B cell (primary cell): ENCODE results near the gene ZNF280D. TPM values are rescaled to one million over a fixed set of nuclear protein-coding genes. Genes with fewer than 3 reads are reported as not detected.

Experiments used
- ATAC-seq: fragments of 200-7000 bp; cut with Tn5 transposase; one replicate; pipeline ENCODE4 v1.10.0; 2021; ENCODE audit warnings: low read depth, mild to moderate bottlenecking, moderate number of reproducible peaks, moderate library complexity
- CTCF ChIA-PET: fragments of 350-600 bp; sonication (Branson Sonifier 250); formaldehyde crosslinking; loops from one replicate; lab custom pipeline; 2021; ENCODE audit warnings: antibody characterized with exemption, inconsistent platforms; lab: Charles Lee
- POLR2A ChIA-PET: fragments of 350-600 bp; sonication (Branson Sonifier 250); formaldehyde crosslinking; loops from one replicate; lab custom pipeline; 2021; ENCODE audit warnings: antibody characterized with exemption; lab: Charles Lee
- DNase-seq: peaks from one replicate; pipeline ENCODE4 v3.0.0; 2013
- H2AFZ ChIP-seq: 2 replicates; pipeline ENCODE4 v1.6.1; 2012; ENCODE audit warnings: mild to moderate bottlenecking, low read depth, low read length; ENCODE audit not compliant: insufficient read depth, poor library complexity, severe bottlenecking
- H3K27ac ChIP-seq, 2 donors: 1 replicate in 1 of 2; 2 replicates in 1 of 2; pipeline ENCODE4 v1.5.1; 2012 to 2013; ENCODE audit warnings: low read length in 2 of 2, mild to moderate bottlenecking in 2 of 2, moderate library complexity in 1 of 2
- H3K27me3 ChIP-seq, 4 experiments: fragments of 200-600 bp in 1 of 4; sonication (generic) in 1 of 4; replicated peaks in 1 of 4; 1 replicate in 2 of 4; 2 replicates in 2 of 4; pipeline versions ENCODE4 v1.6.1 to v1.7.0; 2013 to 2016; ENCODE audit warnings: low read length in 3 of 4, mild to moderate bottlenecking in 2 of 4, mixed read lengths in 1 of 4, moderate library complexity in 1 of 4; ENCODE audit not compliant: insufficient read depth in 4 of 4, control insufficient read depth in 3 of 4; ENCODE audit errors: control extremely low read depth in 1 of 4
- H3K36me3 ChIP-seq, 2 experiments: replicated peaks in 1 of 2; 1 replicate in 1 of 2; 2 replicates in 1 of 2; pipeline versions ENCODE4 v1.6.1 to v1.7.1; 2013; ENCODE audit warnings: low read length in 1 of 2; ENCODE audit not compliant: insufficient read depth in 2 of 2, control insufficient read depth in 1 of 2; ENCODE audit errors: control extremely low read depth in 1 of 2, extremely low read depth in 1 of 2
- H3K4me1 ChIP-seq, 2 donors: fragments of 200-600 bp in 1 of 2; sonication (generic) in 1 of 2; 1 replicate in 1 of 2; 2 replicates in 1 of 2; pipeline versions ENCODE4 v1.5.1 to v1.6.1; 2013 to 2017; ENCODE audit warnings: low read length in 2 of 2; ENCODE audit not compliant: control insufficient read depth in 2 of 2, insufficient read depth in 2 of 2
- H3K4me2 ChIP-seq: replicated peaks from 2 replicates; pipeline ENCODE3; 2012; ENCODE audit warnings: mild to moderate bottlenecking, low read depth, low read length; ENCODE audit not compliant: poor library complexity, severe bottlenecking
- H3K4me3 ChIP-seq, 5 experiments: fragments of 200-600 bp in 1 of 5; sonication (generic) in 1 of 5; 1 replicate in 3 of 5; 2 replicates in 2 of 5; pipeline versions ENCODE4 v1.5.1 to v1.7.0; 2011 to 2016; ENCODE audit warnings: low read length in 4 of 5, mild to moderate bottlenecking in 4 of 5, low read depth in 2 of 5, control low read depth in 1 of 5, moderate library complexity in 1 of 5; ENCODE audit not compliant: insufficient read depth in 1 of 5; ENCODE audit errors: control extremely low read depth in 1 of 5, extremely low read depth in 1 of 5
- H3K79me2 ChIP-seq: fragments of 200-600 bp; sonication (generic); one replicate; pipeline ENCODE4 v1.6.0; 2016; ENCODE audit warnings: low read length; ENCODE audit not compliant: control insufficient read depth, insufficient read depth
- H3K9ac ChIP-seq: fragments of 200-600 bp; sonication (generic); 2 replicates; pipeline ENCODE4 v1.6.1; 2017; ENCODE audit warnings: mild to moderate bottlenecking, low read length, moderate library complexity
- H3K9me3 ChIP-seq, 3 donors: one replicate each; pipeline versions ENCODE4 v1.6.1 to v1.7.1; 2013; ENCODE audit warnings: low read length in 2 of 3; ENCODE audit not compliant: control insufficient read depth in 2 of 3, insufficient read depth in 1 of 3; ENCODE audit errors: control extremely low read depth in 1 of 3
- H4K20me1 ChIP-seq: 2 replicates; pipeline ENCODE4 v1.6.0; 2012; ENCODE audit warnings: mild to moderate bottlenecking, low read length; ENCODE audit not compliant: insufficient read depth, control insufficient read depth, poor library complexity, severe bottlenecking
- H3K27ac Mint-ChIP-seq: one replicate; pipeline ENCODE4 v1.8.0; 2021; ENCODE audit warnings: mixed read lengths
- H3K27me3 Mint-ChIP-seq: one replicate; pipeline ENCODE4 v1.8.0; 2021; ENCODE audit warnings: mixed read lengths
- H3K4me1 Mint-ChIP-seq: one replicate; pipeline ENCODE4 v1.8.0; 2021; ENCODE audit warnings: mixed read lengths
- H3K4me3 Mint-ChIP-seq: one replicate; pipeline ENCODE4 v1.8.0; 2021; ENCODE audit warnings: mixed read lengths
- H3K9me3 Mint-ChIP-seq: one replicate; pipeline ENCODE4 v1.8.0; 2022; ENCODE audit warnings: mixed read lengths; ENCODE audit not compliant: insufficient read depth
- CTCF ChIP-seq: fragments of 200-600 bp; IDR thresholded peaks from one replicate; pipeline ENCODE4 v1.8.0; 2022; ENCODE audit warnings: antibody characterized with exemption, mild to moderate bottlenecking
- EZH2 ChIP-seq: IDR thresholded peaks from 2 replicates; pipeline ENCODE4 v1.6.1; 2012; ENCODE audit warnings: borderline replicate concordance, low read depth, mild to moderate bottlenecking, moderate library complexity, low read length; ENCODE audit not compliant: insufficient read depth, poor library complexity, severe bottlenecking
- WGBS: methylation state at CpG from one replicate; pipeline ENCODE4 v1.1.5; 2013; ENCODE audit warnings: missing lambda C conversion rate; ENCODE audit not compliant: insufficient coverage; 5-methylcytosine and 5-hydroxymethylcytosine counted together
- intact Hi-C: fragments of 100-400 bp; cut with micrococcal nuclease; formaldehyde crosslinking; loops from one replicate; pipeline ENCODE4 v1.10.0; 2022
- polyA plus RNA-seq: library from polyadenylated mRNA; depleted of rRNA; stranded (reverse); fragments of >200 nt; gene quantifications from 2 replicates; pipeline ENCODE4 v1.2.3, GENCODE V29; 2012
- total RNA-seq, 2 donors: library from RNA; stranded (reverse); fragments of 120-200 nt in 1 of 2; gene quantifications; 1 replicate in 1 of 2; 2 replicates in 1 of 2; pipeline versions ENCODE4 v1.2.3 to v1.2.4, GENCODE V29; 2013 to 2022

ZNF280D gene
- total and polyA plus RNA-seq, 2 donors (not counting 1 experiment from before 2014, with no cell fraction given) = 14.7 to 68.3 TPM

- ATAC-seq (no peak), DNase-seq (no peak)
- Histone ChIP-seq H3K36me3 (no peaks in the 10 kb centered on the region), H3K9ac (no peak overlapping the region), H3K27ac (no peak overlapping the region), H2AFZ (no peak overlapping the region), H3K27me3 (no peaks in the 10 kb centered on the region), H3K4me2 (no peak overlapping the region), H3K79me2 (no peaks in the 10 kb centered on the region), H3K9me3 (peaks cover 0 to 3% (median 0%) of the 10 kb centered on the region in 3 donors), H3K4me3 (no peak overlapping the region), H4K20me1 (no peaks in the 10 kb centered on the region), H3K4me1 (peaks cover 0 to 3% of the 10 kb centered on the region in 2 donors)
- Mint-ChIP-seq H3K27ac (no peak overlapping the region), H3K4me3 (no peak overlapping the region), H3K9me3 (no peaks in the 10 kb centered on the region), H3K27me3 (peaks cover 8% of the 10 kb centered on the region), H3K4me1 (peaks cover 4% of the 10 kb centered on the region)
- TF ChIP-seq CTCF = no peak
- no peak for TF ChIP-seq EZH2
- intact Hi-C loops = no loop called here
- no CpG with 5 or more reads among the region's 2 CpGs for WGBS
- ChIA-PET POLR2A (no interaction called here), CTCF (no interaction called here)
Measured at GRCh38 chr15:56617628-56618027, 115.7 kb downstream of the ZNF280D start.

- ChIA-PET CTCF (interaction anchor here (0.9 kb wide), 1 partner anchor 690 kb away, joined by 3 read pairs; no protein-coding TSS in a partner anchor), POLR2A (no interaction called here)
- no peak overlapping the region for H3K4me3 ChIP-seq
- Mint-ChIP-seq H3K9me3 (no peaks in the 10 kb centered on the region), H3K4me3 (no peak overlapping the region), H3K27me3 (peaks cover 8% of the 10 kb centered on the region), H3K4me1 (peaks cover 4% of the 10 kb centered on the region), H3K27ac (no peak overlapping the region)
- H3K9ac ChIP-seq = no peak overlapping the region
- H3K79me2 ChIP-seq = no peaks in the 10 kb centered on the region
- ATAC-seq = no peak
- H3K27me3 ChIP-seq = no peaks in the 10 kb centered on the region
- H3K36me3 ChIP-seq = no peaks in the 10 kb centered on the region
- TF ChIP-seq EZH2 = no peak
- intact Hi-C loops = no loop called here
- no peak overlapping the region for H3K27ac ChIP-seq
- H4K20me1 ChIP-seq = no peaks in the 10 kb centered on the region
- peaks cover 0 to 3% of the 10 kb centered on the region in 2 donors for H3K4me1 ChIP-seq
- WGBS = no CpG with 5 or more reads among the region's 3 CpGs
- H3K4me2 ChIP-seq = no peak overlapping the region
- DNase-seq = no peak
- H3K9me3 ChIP-seq = peaks cover 0 to 3% (median 0%) of the 10 kb centered on the region in 3 donors
- H2AFZ ChIP-seq = no peak overlapping the region
Measured at GRCh38 chr15:56616551-56616950, 116.8 kb downstream of the ZNF280D start.
